B cell (primary cell): ENCODE data around the gene RAB26. TPM values are rescaled to one million over a fixed set of nuclear protein-coding genes. Genes with fewer than 3 reads are reported as not detected.

Source experiments
- ATAC-seq: fragments of 200-7000 bp; cut with Tn5 transposase; one replicate; pipeline ENCODE4 v1.10.0; 2021; ENCODE audit warnings: low read depth, mild to moderate bottlenecking, moderate number of reproducible peaks, moderate library complexity
- CTCF ChIA-PET: fragments of 350-600 bp; sonication (Branson Sonifier 250); formaldehyde crosslinking; loops from one replicate; lab custom pipeline; 2021; ENCODE audit warnings: antibody characterized with exemption, inconsistent platforms; lab: Charles Lee
- POLR2A ChIA-PET: fragments of 350-600 bp; sonication (Branson Sonifier 250); formaldehyde crosslinking; loops from one replicate; lab custom pipeline; 2021; ENCODE audit warnings: antibody characterized with exemption; lab: Charles Lee
- DNase-seq: peaks from one replicate; pipeline ENCODE4 v3.0.0; 2013
- H2AFZ ChIP-seq: 2 replicates; pipeline ENCODE4 v1.6.1; 2012; ENCODE audit warnings: mild to moderate bottlenecking, low read depth, low read length; ENCODE audit not compliant: insufficient read depth, poor library complexity, severe bottlenecking
- H3K27ac ChIP-seq, 2 donors: 1 replicate in 1 of 2; 2 replicates in 1 of 2; pipeline ENCODE4 v1.5.1; 2012 to 2013; ENCODE audit warnings: low read length in 2 of 2, mild to moderate bottlenecking in 2 of 2, moderate library complexity in 1 of 2
- H3K27me3 ChIP-seq, 4 experiments: fragments of 200-600 bp in 1 of 4; sonication (generic) in 1 of 4; replicated peaks in 1 of 4; 1 replicate in 2 of 4; 2 replicates in 2 of 4; pipeline versions ENCODE4 v1.6.1 to v1.7.0; 2013 to 2016; ENCODE audit warnings: low read length in 3 of 4, mild to moderate bottlenecking in 2 of 4, mixed read lengths in 1 of 4, moderate library complexity in 1 of 4; ENCODE audit not compliant: insufficient read depth in 4 of 4, control insufficient read depth in 3 of 4; ENCODE audit errors: control extremely low read depth in 1 of 4
- H3K36me3 ChIP-seq, 2 experiments: replicated peaks in 1 of 2; 1 replicate in 1 of 2; 2 replicates in 1 of 2; pipeline versions ENCODE4 v1.6.1 to v1.7.1; 2013; ENCODE audit warnings: low read length in 1 of 2; ENCODE audit not compliant: insufficient read depth in 2 of 2, control insufficient read depth in 1 of 2; ENCODE audit errors: control extremely low read depth in 1 of 2, extremely low read depth in 1 of 2
- H3K4me1 ChIP-seq, 2 donors: fragments of 200-600 bp in 1 of 2; sonication (generic) in 1 of 2; 1 replicate in 1 of 2; 2 replicates in 1 of 2; pipeline versions ENCODE4 v1.5.1 to v1.6.1; 2013 to 2017; ENCODE audit warnings: low read length in 2 of 2; ENCODE audit not compliant: control insufficient read depth in 2 of 2, insufficient read depth in 2 of 2
- H3K4me2 ChIP-seq: replicated peaks from 2 replicates; pipeline ENCODE3; 2012; ENCODE audit warnings: mild to moderate bottlenecking, low read depth, low read length; ENCODE audit not compliant: poor library complexity, severe bottlenecking
- H3K4me3 ChIP-seq, 5 experiments: fragments of 200-600 bp in 1 of 5; sonication (generic) in 1 of 5; 1 replicate in 3 of 5; 2 replicates in 2 of 5; pipeline versions ENCODE4 v1.5.1 to v1.7.0; 2011 to 2016; ENCODE audit warnings: low read length in 4 of 5, mild to moderate bottlenecking in 4 of 5, low read depth in 2 of 5, control low read depth in 1 of 5, moderate library complexity in 1 of 5; ENCODE audit not compliant: insufficient read depth in 1 of 5; ENCODE audit errors: control extremely low read depth in 1 of 5, extremely low read depth in 1 of 5
- H3K79me2 ChIP-seq: fragments of 200-600 bp; sonication (generic); one replicate; pipeline ENCODE4 v1.6.0; 2016; ENCODE audit warnings: low read length; ENCODE audit not compliant: control insufficient read depth, insufficient read depth
- H3K9ac ChIP-seq: fragments of 200-600 bp; sonication (generic); 2 replicates; pipeline ENCODE4 v1.6.1; 2017; ENCODE audit warnings: mild to moderate bottlenecking, low read length, moderate library complexity
- H3K9me3 ChIP-seq, 3 donors: one replicate each; pipeline versions ENCODE4 v1.6.1 to v1.7.1; 2013; ENCODE audit warnings: low read length in 2 of 3; ENCODE audit not compliant: control insufficient read depth in 2 of 3, insufficient read depth in 1 of 3; ENCODE audit errors: control extremely low read depth in 1 of 3
- H4K20me1 ChIP-seq: 2 replicates; pipeline ENCODE4 v1.6.0; 2012; ENCODE audit warnings: mild to moderate bottlenecking, low read length; ENCODE audit not compliant: insufficient read depth, control insufficient read depth, poor library complexity, severe bottlenecking
- H3K27ac Mint-ChIP-seq: one replicate; pipeline ENCODE4 v1.8.0; 2021; ENCODE audit warnings: mixed read lengths
- H3K27me3 Mint-ChIP-seq: one replicate; pipeline ENCODE4 v1.8.0; 2021; ENCODE audit warnings: mixed read lengths
- H3K4me1 Mint-ChIP-seq: one replicate; pipeline ENCODE4 v1.8.0; 2021; ENCODE audit warnings: mixed read lengths
- H3K4me3 Mint-ChIP-seq: one replicate; pipeline ENCODE4 v1.8.0; 2021; ENCODE audit warnings: mixed read lengths
- H3K9me3 Mint-ChIP-seq: one replicate; pipeline ENCODE4 v1.8.0; 2022; ENCODE audit warnings: mixed read lengths; ENCODE audit not compliant: insufficient read depth
- EZH2 ChIP-seq: IDR thresholded peaks from 2 replicates; pipeline ENCODE4 v1.6.1; 2012; ENCODE audit warnings: borderline replicate concordance, low read depth, mild to moderate bottlenecking, moderate library complexity, low read length; ENCODE audit not compliant: insufficient read depth, poor library complexity, severe bottlenecking
- WGBS: methylation state at CpG from one replicate; pipeline ENCODE4 v1.1.5; 2013; ENCODE audit warnings: missing lambda C conversion rate; ENCODE audit not compliant: insufficient coverage; 5-methylcytosine and 5-hydroxymethylcytosine counted together
- intact Hi-C: fragments of 100-400 bp; cut with micrococcal nuclease; formaldehyde crosslinking; loops from one replicate; pipeline ENCODE4 v1.10.0; 2022
- polyA plus RNA-seq: library from polyadenylated mRNA; depleted of rRNA; stranded (reverse); fragments of >200 nt; gene quantifications from 2 replicates; pipeline ENCODE4 v1.2.3, GENCODE V29; 2012
- total RNA-seq, 2 donors: library from RNA; stranded (reverse); fragments of 120-200 nt in 1 of 2; gene quantifications; 1 replicate in 1 of 2; 2 replicates in 1 of 2; pipeline versions ENCODE4 v1.2.3 to v1.2.4, GENCODE V29; 2013 to 2022
- TF ChIP-seq, protein P1 (sequence below): fragments of 200-600 bp; IDR thresholded peaks from one replicate; pipeline ENCODE4 v1.8.0; 2022; ENCODE audit warnings: antibody characterized with exemption, mild to moderate bottlenecking

Gene RAB26
- total and polyA plus RNA-seq, 2 donors (not counting 1 experiment from before 2014, with no cell fraction given), result 0.62 to 1.2 TPM

DNA sequence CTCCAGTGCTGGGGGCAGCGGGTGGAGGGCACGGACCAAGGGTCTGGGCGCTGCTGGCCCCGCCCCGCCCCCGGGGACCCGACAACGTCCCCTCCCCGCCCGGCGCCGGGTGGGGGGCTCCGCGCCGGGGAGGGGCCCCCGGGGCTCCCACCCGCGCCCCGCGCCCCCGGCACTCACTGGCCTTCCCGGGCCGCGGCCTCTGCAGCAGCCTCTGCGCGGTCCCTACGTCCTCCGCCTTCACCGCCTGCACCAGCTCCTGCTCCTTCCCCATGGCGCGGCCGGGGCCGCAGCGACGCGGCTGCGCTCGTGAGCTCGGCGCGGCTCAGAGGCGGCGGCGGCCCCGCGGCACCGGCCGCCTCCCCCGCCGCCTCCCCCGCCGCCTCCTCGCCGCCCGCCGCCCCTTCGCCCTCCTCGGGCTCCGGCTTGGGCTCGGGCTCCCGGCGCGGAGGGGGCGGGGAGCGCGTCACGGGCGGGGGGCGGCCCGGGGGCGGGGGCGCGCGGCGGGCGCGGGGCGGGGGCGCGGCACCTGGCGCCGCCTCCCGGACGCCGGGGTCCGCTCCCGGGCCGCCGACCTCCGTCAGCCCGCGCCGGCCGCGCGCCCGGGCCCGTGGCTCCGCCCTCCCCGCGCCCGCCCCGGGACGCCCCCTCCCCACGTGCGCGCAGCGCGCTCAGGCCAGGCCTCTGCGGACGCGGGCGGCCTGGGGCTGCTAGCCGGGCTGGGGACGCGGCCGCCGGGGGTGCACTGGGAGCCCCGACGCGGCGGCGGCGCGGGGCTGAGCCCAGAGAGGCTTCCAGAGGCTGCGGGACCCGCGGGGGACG lies 47.9 kb downstream of the RAB26 start, which contains the start of gene CASKIN1:
Gene CASKIN1 (minus strand): TSS at position 444 of the 819 bp plus-strand sequence. CDS start 173 bp downstream, at position 271.
- Histone ChIP-seq H3K4me1 (peaks cover 12 to 22% of the 10 kb centered on the region in 2 donors), H3K9ac (peak within 1 kb of the TSS; percentile 47), H3K27ac (no peak within 1 kb of the TSS), H3K4me3 (peak within 1 kb of the TSS in 3 of 5 experiments; percentile 15 to 44 (median 28)), H2AFZ (peak within 1 kb of the TSS; percentile 22), H3K79me2 (no peaks in the 10 kb centered on the region), H3K9me3 (peaks cover 0 to 6% (median 0%) of the 10 kb centered on the region in 3 donors), H3K27me3 (peaks cover 0 to 50% (median 20%) of the 10 kb centered on the region in 4 experiments), H3K4me2 (peak within 1 kb of the TSS; percentile 83), H4K20me1 (no peaks in the 10 kb centered on the region), H3K36me3 (no peaks in the 10 kb centered on the region)
- Mint-ChIP-seq H3K27ac (no peak within 1 kb of the TSS), H3K4me3 (peak within 1 kb of the TSS; percentile 67), H3K9me3 (no peaks in the 10 kb centered on the region), H3K27me3 (peaks cover 33% of the 10 kb centered on the region), H3K4me1 (peaks cover 10% of the 10 kb centered on the region)
- ChIA-PET POLR2A (interaction anchor here (0.5 kb wide), 1 partner anchor 292 kb away, joined by 4 read pairs; no protein-coding TSS in a partner anchor), CTCF (interaction anchor here (1.8 to 4.7 kb wide), 2 partner anchors 55 to 73 kb away, joined by 10 to 71 read pairs; partner anchors contain the start of genes ECI1 and RNPS1)
- TF ChIP-seq EZH2, result no peak
- ATAC-seq (peak; percentile 41), DNase-seq (peak; percentile 51)
- intact Hi-C loops, result loop anchor here (10.0 kb wide), 2 partner anchors 148 to 408 kb away; partner anchors contain the start of gene ABCA3
- under 1% methylated on average over 122 of the region's 129 CpGs for WGBS

DNA sequence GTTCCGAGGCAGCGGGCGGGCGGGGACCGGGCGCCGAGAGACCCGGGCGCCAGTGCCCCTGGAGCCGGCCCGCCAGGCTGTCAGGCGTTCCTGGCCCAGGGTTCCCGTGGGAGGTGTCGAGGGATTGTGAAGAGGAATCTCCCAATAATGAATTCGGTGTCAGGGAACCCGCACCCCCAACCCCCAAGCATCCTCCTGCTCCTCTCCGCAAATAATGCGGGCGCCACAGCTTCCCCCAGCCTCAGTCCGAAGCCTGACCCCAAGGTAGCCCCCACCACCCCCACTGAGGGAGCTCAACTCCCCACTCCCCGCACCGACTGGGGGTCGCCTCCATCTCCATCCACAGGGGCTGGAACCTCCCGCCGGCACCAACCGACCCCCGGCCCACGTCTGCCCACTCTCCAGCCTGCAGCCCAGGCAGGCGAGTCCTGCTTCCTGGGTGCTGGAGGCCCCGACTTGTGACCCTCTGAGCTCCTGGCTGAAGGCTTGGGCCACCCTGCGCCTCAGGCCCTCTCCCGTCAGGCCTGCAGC lies 48.6 kb downstream of the RAB26 start:
- ATAC-seq, result no peak
- Histone ChIP-seq H3K9ac (no peak overlapping the region), H2AFZ (no peak overlapping the region), H3K79me2 (no peaks in the 10 kb centered on the region), H3K27me3 (peaks cover 0 to 50% (median 20%) of the 10 kb centered on the region in 4 experiments), H3K4me3 (no peak overlapping the region), H4K20me1 (no peaks in the 10 kb centered on the region), H3K27ac (no peak overlapping the region), H3K4me2 (peak overlapping the region; percentile 69), H3K9me3 (peaks cover 0 to 6% (median 0%) of the 10 kb centered on the region in 3 donors), H3K4me1 (peaks cover 12 to 22% of the 10 kb centered on the region in 2 donors), H3K36me3 (no peaks in the 10 kb centered on the region)
- Mint-ChIP-seq H3K27me3 (peaks cover 33% of the 10 kb centered on the region), H3K4me3 (peak overlapping the region; percentile 67), H3K9me3 (no peaks in the 10 kb centered on the region), H3K4me1 (peaks cover 10% of the 10 kb centered on the region), H3K27ac (no peak overlapping the region)
- TF ChIP-seq, protein P1, sequence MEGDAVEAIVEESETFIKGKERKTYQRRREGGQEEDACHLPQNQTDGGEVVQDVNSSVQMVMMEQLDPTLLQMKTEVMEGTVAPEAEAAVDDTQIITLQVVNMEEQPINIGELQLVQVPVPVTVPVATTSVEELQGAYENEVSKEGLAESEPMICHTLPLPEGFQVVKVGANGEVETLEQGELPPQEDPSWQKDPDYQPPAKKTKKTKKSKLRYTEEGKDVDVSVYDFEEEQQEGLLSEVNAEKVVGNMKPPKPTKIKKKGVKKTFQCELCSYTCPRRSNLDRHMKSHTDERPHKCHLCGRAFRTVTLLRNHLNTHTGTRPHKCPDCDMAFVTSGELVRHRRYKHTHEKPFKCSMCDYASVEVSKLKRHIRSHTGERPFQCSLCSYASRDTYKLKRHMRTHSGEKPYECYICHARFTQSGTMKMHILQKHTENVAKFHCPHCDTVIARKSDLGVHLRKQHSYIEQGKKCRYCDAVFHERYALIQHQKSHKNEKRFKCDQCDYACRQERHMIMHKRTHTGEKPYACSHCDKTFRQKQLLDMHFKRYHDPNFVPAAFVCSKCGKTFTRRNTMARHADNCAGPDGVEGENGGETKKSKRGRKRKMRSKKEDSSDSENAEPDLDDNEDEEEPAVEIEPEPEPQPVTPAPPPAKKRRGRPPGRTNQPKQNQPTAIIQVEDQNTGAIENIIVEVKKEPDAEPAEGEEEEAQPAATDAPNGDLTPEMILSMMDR, result no peak
- TF ChIP-seq EZH2, result peak; percentile 75
- WGBS, result 32% methylated on average over 26 of the region's 32 CpGs
- DNase-seq, result no peak
- CTCF ChIA-PET, result interaction anchor here (0.6 to 4.7 kb wide), 2 partner anchors 54 to 338 kb away, joined by 3 to 71 read pairs; partner anchors contain the start of gene ECI1
- intact Hi-C loops, result loop anchor here (10.0 kb wide), 2 partner anchors 148 to 408 kb away; partner anchors contain the start of gene ABCA3
- POLR2A ChIA-PET, result no interaction called here
